Esophagus muscularis mucosa (tissue), 3 donors: Measurements from ENCODE around the gene CHN1.

Experiments
- POLR2A ChIP-seq: fragments of 450-650 bp; IDR thresholded peaks from one replicate; pipeline ENCODE4 v1.6.1; 2017; ENCODE audit warnings: antibody characterized with exemption, moderate library complexity, mild to moderate bottlenecking, low read depth
- TF ChIP-seq, protein P1 (sequence below), 3 experiments: fragments of 200-600 bp in 2 of 3; fragments of 450-650 bp in 1 of 3; sonication (generic) in 2 of 3; IDR thresholded peaks; one replicate each; pipeline ENCODE4 v1.5.1; 2017 to 2019; ENCODE audit warnings: antibody characterized with exemption in 3 of 3, mild to moderate bottlenecking in 2 of 3, moderate library complexity in 1 of 3

- TF ChIP-seq, protein P1, sequence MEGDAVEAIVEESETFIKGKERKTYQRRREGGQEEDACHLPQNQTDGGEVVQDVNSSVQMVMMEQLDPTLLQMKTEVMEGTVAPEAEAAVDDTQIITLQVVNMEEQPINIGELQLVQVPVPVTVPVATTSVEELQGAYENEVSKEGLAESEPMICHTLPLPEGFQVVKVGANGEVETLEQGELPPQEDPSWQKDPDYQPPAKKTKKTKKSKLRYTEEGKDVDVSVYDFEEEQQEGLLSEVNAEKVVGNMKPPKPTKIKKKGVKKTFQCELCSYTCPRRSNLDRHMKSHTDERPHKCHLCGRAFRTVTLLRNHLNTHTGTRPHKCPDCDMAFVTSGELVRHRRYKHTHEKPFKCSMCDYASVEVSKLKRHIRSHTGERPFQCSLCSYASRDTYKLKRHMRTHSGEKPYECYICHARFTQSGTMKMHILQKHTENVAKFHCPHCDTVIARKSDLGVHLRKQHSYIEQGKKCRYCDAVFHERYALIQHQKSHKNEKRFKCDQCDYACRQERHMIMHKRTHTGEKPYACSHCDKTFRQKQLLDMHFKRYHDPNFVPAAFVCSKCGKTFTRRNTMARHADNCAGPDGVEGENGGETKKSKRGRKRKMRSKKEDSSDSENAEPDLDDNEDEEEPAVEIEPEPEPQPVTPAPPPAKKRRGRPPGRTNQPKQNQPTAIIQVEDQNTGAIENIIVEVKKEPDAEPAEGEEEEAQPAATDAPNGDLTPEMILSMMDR (IDR thresholded peaks at IDR 0.05) = no peak
- no peak for TF ChIP-seq POLR2A
Observed at GRCh38 chr2:174836995-174837390, 168.2 kb downstream of the CHN1 start.
